PC-9 (cell line): ENCODE data around the gene SCRT2. TPM values are rescaled to one million over a fixed set of nuclear protein-coding genes. Genes with fewer than 3 reads are reported as not detected.

Experiments
- BruUV-seq: library from RNA; stranded (reverse); fragments of 400-500 nt; replicated peaks from 2 replicates; lab custom pipeline; 2021; lab: Mats Ljungman, UMichigan
- CTCF ChIA-PET: fragments of 300-600 bp; sonication (Branson Sonifier 250); formaldehyde crosslinking; loops from one replicate; lab custom pipeline; 2022; ENCODE audit warnings: antibody characterized with exemption; lab: Charles Lee
- POLR2A ChIA-PET: fragments of 300-600 bp; sonication (Branson Sonifier 250); formaldehyde crosslinking; loops from one replicate; lab custom pipeline; 2022; ENCODE audit warnings: antibody characterized with exemption; ENCODE audit not compliant: unreplicated experiment; lab: Charles Lee
- DNase-seq, 2 experiments: peaks; one replicate each; pipeline versions ENCODE4 v3.0.0 to v3.0.0-alpha.2; 2015 to 2022; ENCODE audit warnings: mixed read lengths in 1 of 2
- H2AFZ ChIP-seq: fragments of 200-600 bp; sonication (generic); 2 replicates; pipeline ENCODE4 v1.8.1; 2017; ENCODE audit warnings: antibody characterized with exemption
- H3F3A ChIP-seq: fragments of 200-600 bp; sonication (generic); 2 replicates; pipeline ENCODE4 v1.8.1; 2017; ENCODE audit warnings: antibody characterized with exemption, mild to moderate bottlenecking, low read depth; ENCODE audit not compliant: insufficient read depth
- H3K27ac ChIP-seq: fragments of 200-600 bp; sonication (generic); 2 replicates; pipeline ENCODE4 v1.6.1; 2016; ENCODE audit warnings: mixed run types
- H3K27me3 ChIP-seq: fragments of 200-600 bp; sonication (generic); 2 replicates; pipeline ENCODE4 v1.6.1; 2016; ENCODE audit warnings: low read depth, mixed run types; ENCODE audit not compliant: insufficient read depth
- H3K36me3 ChIP-seq: fragments of 200-600 bp; sonication (generic); 2 replicates; pipeline ENCODE4 v1.6.1; 2016; ENCODE audit warnings: low read depth, mixed run types
- H3K4me1 ChIP-seq: fragments of 200-600 bp; sonication (generic); replicated peaks from 2 replicates; pipeline ENCODE4 v1.6.1; 2016; ENCODE audit warnings: mixed run types; ENCODE audit not compliant: insufficient read depth
- H3K4me2 ChIP-seq: fragments of 200-600 bp; sonication (generic); 2 replicates; pipeline ENCODE4 v1.6.1; 2017; ENCODE audit warnings: mixed run types
- H3K4me3 ChIP-seq: fragments of 200-600 bp; sonication (generic); 2 replicates; pipeline ENCODE4 v1.6.1; 2016; ENCODE audit warnings: mixed run types
- H3K79me2 ChIP-seq: fragments of 200-600 bp; sonication (generic); 2 replicates; pipeline ENCODE4 v1.6.1; 2017; ENCODE audit warnings: low read depth, mixed run types
- H3K9me2 ChIP-seq: fragments of 200-600 bp; sonication (generic); 2 replicates; pipeline ENCODE4 v1.8.1; 2017; ENCODE audit warnings: mild to moderate bottlenecking; ENCODE audit not compliant: insufficient read depth
- H3K9me3 ChIP-seq: fragments of 200-600 bp; sonication (generic); 2 replicates; pipeline ENCODE4 v1.8.1; 2016; ENCODE audit warnings: low read depth; ENCODE audit not compliant: insufficient read depth
- H4K20me1 ChIP-seq: fragments of 200-600 bp; sonication (generic); 2 replicates; pipeline ENCODE4 v1.8.1; 2017; ENCODE audit not compliant: insufficient read depth
- EZH2 ChIP-seq: fragments of 200-600 bp; sonication (generic); IDR thresholded peaks from 2 replicates; pipeline ENCODE4 v1.8.0; 2017; ENCODE audit warnings: antibody characterized with exemption, low read depth
- intact Hi-C: fragments of 100-400 bp; cut with micrococcal nuclease; formaldehyde crosslinking; loops from one replicate; pipeline ENCODE4 v1.10.0; 2022; ENCODE audit not compliant: unreplicated experiment
- total RNA-seq: library from RNA; stranded (reverse); gene quantifications from 2 replicates; pipeline ENCODE4 v1.2.3, GENCODE V29; 2021
- TF ChIP-seq, protein P1 (sequence below): fragments of 200-600 bp; sonication (generic); conservative IDR thresholded peaks from 2 replicates; pipeline ENCODE4 v1.6.1; 2017; ENCODE audit warnings: mixed run types, antibody characterized with exemption, mild to moderate bottlenecking, moderate library complexity

The SCRT2 gene
- total RNA-seq, 1 experiment from 2014 or later = not detected

- Histone ChIP-seq H3K4me2 (no peak overlapping the region), H3K27ac (no peak overlapping the region), H4K20me1 (no peaks in the 10 kb centered on the region), H3K9me2 (no peaks in the 10 kb centered on the region), H3K9me3 (no peaks in the 10 kb centered on the region), H3K4me3 (no peak overlapping the region), H3K27me3 (no peaks in the 10 kb centered on the region), H2AFZ (no peak overlapping the region), H3K4me1 (peaks cover 20% of the 10 kb centered on the region), H3K79me2 (peaks cover 7% of the 10 kb centered on the region; the same call in 1 of the 2 replicates), H3F3A (peaks cover 4% of the 10 kb centered on the region; the same call in 1 of the 2 replicates), H3K36me3 (no peaks in the 10 kb centered on the region)
- ChIA-PET CTCF (no interaction called here), POLR2A (no interaction called here)
- DNase-seq = no peak
- TF ChIP-seq, protein P1, sequence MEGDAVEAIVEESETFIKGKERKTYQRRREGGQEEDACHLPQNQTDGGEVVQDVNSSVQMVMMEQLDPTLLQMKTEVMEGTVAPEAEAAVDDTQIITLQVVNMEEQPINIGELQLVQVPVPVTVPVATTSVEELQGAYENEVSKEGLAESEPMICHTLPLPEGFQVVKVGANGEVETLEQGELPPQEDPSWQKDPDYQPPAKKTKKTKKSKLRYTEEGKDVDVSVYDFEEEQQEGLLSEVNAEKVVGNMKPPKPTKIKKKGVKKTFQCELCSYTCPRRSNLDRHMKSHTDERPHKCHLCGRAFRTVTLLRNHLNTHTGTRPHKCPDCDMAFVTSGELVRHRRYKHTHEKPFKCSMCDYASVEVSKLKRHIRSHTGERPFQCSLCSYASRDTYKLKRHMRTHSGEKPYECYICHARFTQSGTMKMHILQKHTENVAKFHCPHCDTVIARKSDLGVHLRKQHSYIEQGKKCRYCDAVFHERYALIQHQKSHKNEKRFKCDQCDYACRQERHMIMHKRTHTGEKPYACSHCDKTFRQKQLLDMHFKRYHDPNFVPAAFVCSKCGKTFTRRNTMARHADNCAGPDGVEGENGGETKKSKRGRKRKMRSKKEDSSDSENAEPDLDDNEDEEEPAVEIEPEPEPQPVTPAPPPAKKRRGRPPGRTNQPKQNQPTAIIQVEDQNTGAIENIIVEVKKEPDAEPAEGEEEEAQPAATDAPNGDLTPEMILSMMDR = no peak
- no peak for TF ChIP-seq EZH2
- BruUV-seq = no TSS peak
- intact Hi-C loops = loop anchor here (10.0 kb wide), 2 partner anchors 333 to 817 kb away; partner anchors contain the start of gene SOX12
Measured at GRCh38 chr20:658202-658601, 17.4 kb downstream of the SCRT2 start.

DNA sequence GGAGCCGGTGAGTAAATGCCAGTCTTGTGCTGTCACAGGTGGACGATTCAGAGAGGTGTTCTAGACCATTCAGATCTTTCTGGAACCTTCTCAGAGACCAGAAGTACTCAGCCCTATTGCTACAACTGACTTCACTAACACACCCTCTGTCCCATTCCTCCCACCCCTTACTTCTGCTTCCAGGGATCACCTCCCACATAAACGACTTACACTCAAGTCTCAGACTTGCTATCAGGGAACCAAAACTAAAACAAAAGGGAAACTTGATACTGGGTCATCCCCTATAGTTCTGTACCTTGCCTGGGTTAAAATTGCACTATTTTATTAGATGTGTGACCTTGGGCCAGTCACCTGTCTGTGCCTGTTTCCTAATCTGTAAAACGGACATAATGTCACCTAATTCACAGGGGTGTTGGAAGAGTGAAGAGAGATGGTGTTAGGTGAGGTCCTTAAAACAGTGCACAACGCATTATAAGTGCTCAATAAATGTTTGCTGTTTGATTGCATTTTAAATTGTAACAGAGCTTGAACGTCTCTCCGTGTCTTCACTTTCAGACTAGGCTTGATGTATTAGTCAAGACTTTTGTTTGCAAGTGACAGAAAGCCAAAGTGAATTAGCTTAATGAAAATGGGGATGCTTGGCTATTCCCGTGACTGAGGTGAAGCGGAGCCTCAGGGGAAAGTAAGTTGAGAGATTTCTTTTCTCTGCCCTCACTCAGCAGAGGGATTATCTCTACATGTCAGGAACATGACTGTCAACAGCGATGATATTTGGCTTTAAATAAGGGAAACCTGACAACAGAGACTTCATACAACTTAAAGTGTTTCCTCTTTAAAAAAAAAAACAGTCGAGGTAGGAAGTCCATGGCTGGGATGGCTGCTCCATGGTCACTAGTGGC is 19.6 kb downstream of the SCRT2 start:
- Histone ChIP-seq H3K79me2 (peaks cover 26% of the 10 kb centered on the region), H3K9me3 (no peaks in the 10 kb centered on the region), H2AFZ (no peak overlapping the region), H3F3A (peaks cover 7% of the 10 kb centered on the region; the same call in 1 of the 2 replicates), H4K20me1 (peaks cover 14% of the 10 kb centered on the region; the same call in 1 of the 2 replicates), H3K4me2 (no peak overlapping the region), H3K4me1 (peaks cover 28% of the 10 kb centered on the region), H3K27ac (no peak overlapping the region), H3K9me2 (no peaks in the 10 kb centered on the region), H3K27me3 (no peaks in the 10 kb centered on the region), H3K36me3 (no peaks in the 10 kb centered on the region), H3K4me3 (no peak overlapping the region)
- TF ChIP-seq, protein P1 = no peak
- no peak for TF ChIP-seq EZH2
- no peak for DNase-seq
- POLR2A ChIA-PET = no interaction called here
- BruUV-seq = no TSS peak
- intact Hi-C loops = loop anchor here (10.0 kb wide), 2 partner anchors 331 to 819 kb away; partner anchors contain the start of gene SOX12
- CTCF ChIA-PET = no interaction called here

GRCh38 chr20:654417-654750 is 21.2 kb downstream of the SCRT2 start:
- ChIA-PET CTCF (interaction anchor here (1.3 kb wide), 1 partner anchor 11 kb away, joined by 3 read pairs; no protein-coding TSS in a partner anchor), POLR2A (no interaction called here)
- H3K27me3 ChIP-seq = no peaks in the 10 kb centered on the region
- no peak for DNase-seq
- BruUV-seq = no TSS peak
- intact Hi-C loops = loop anchor here (5.0 to 10.0 kb wide), 3 partner anchors 83 to 820 kb away; partner anchors contain the start of gene SOX12
- H3K4me3 ChIP-seq = peak overlapping the region; percentile 94; the same call in 1 of the 2 replicates
- peak overlapping the region; percentile 80 for H3K4me2 ChIP-seq
- peaks cover 11% of the 10 kb centered on the region; the same call in 1 of the 2 replicates for H3K36me3 ChIP-seq
- H3K9me2 ChIP-seq = no peaks in the 10 kb centered on the region
- TF ChIP-seq EZH2 = no peak
- TF ChIP-seq, protein P1 = no peak
- peak overlapping the region; percentile 86 for H3K27ac ChIP-seq
- no peak overlapping the region for H2AFZ ChIP-seq
- H3K9me3 ChIP-seq = no peaks in the 10 kb centered on the region
- peaks cover 42% of the 10 kb centered on the region for H3K79me2 ChIP-seq
- peaks cover 30% of the 10 kb centered on the region; the same call in 1 of the 2 replicates for H4K20me1 ChIP-seq
- peaks cover 25% of the 10 kb centered on the region for H3K4me1 ChIP-seq
- H3F3A ChIP-seq = peaks cover 11% of the 10 kb centered on the region; the same call in 1 of the 2 replicates
